Gastrocnemius medialis (tissue), 4 donors: ENCODE measurements around the gene ACSBG1.

Source experiments
- POLR2A ChIP-seq, 2 donors: fragments of 450-650 bp; IDR thresholded peaks; one replicate each; pipeline ENCODE4 v1.6.1; 2017; ENCODE audit warnings: antibody characterized with exemption in 2 of 2, mild to moderate bottlenecking in 2 of 2, moderate library complexity in 2 of 2
- TF ChIP-seq, protein P1 (sequence below), 5 experiments: fragments of 450-650 bp in 3 of 5; fragments of 200-600 bp in 2 of 5; sonication (generic) in 2 of 5; IDR thresholded peaks in 4 of 5; conservative IDR thresholded peaks in 1 of 5; 1 replicate in 4 of 5; 2 replicates in 1 of 5; pipeline ENCODE4 v1.5.1; 2016 to 2019; ENCODE audit warnings: antibody characterized with exemption in 5 of 5, mild to moderate bottlenecking in 3 of 5, moderate library complexity in 3 of 5

DNA sequence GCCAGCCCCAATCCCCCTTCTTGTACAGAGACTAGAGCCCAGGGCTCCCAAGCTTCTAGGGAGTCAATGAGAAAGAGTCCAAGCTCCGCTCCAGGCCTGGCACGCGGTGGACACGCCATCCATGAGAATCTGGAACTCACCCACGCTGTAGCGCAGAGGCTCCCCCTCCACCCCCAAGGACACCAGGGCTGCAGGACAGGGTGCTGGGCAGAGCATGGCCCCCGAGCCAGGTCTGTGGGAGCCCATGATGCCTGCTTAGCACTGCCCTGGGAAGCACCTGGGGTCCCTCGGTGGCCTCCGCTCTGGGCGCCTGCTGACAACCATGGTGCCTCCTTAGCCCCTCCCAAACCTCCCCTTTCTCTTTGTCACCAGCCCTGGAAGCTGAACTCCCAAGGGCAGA, 28.5 kb downstream of the ACSBG1 start:
- TF ChIP-seq, protein P1, sequence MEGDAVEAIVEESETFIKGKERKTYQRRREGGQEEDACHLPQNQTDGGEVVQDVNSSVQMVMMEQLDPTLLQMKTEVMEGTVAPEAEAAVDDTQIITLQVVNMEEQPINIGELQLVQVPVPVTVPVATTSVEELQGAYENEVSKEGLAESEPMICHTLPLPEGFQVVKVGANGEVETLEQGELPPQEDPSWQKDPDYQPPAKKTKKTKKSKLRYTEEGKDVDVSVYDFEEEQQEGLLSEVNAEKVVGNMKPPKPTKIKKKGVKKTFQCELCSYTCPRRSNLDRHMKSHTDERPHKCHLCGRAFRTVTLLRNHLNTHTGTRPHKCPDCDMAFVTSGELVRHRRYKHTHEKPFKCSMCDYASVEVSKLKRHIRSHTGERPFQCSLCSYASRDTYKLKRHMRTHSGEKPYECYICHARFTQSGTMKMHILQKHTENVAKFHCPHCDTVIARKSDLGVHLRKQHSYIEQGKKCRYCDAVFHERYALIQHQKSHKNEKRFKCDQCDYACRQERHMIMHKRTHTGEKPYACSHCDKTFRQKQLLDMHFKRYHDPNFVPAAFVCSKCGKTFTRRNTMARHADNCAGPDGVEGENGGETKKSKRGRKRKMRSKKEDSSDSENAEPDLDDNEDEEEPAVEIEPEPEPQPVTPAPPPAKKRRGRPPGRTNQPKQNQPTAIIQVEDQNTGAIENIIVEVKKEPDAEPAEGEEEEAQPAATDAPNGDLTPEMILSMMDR (IDR thresholded peaks at IDR 0.05 in 4 of 5, conservative IDR thresholded peaks at IDR 0.05 in 1 of 5), result no peak
- no peak for TF ChIP-seq POLR2A (IDR thresholded peaks at IDR 0.05)
